GM23248 (cell line): ENCODE results near the gene NACC2. TPM values are rescaled to one million over a fixed set of nuclear protein-coding genes. Genes with fewer than 3 reads are reported as not detected.

ENCODE experiments used
- DNase-seq: peaks from one replicate; pipeline ENCODE4 v3.0.0-alpha.2; 2015
- H2AFZ ChIP-seq: fragments of 200-600 bp; sonication (generic); 2 replicates; pipeline ENCODE4 v1.6.1; 2016; ENCODE audit warnings: antibody characterized with exemption
- H3F3A ChIP-seq: fragments of 200-600 bp; sonication (generic); 2 replicates; pipeline ENCODE4 v1.6.1; 2016; ENCODE audit warnings: mild to moderate bottlenecking, antibody characterized with exemption, mixed run types; ENCODE audit not compliant: insufficient read depth
- H3K27ac ChIP-seq: fragments of 200-600 bp; sonication (generic); 2 replicates; pipeline ENCODE4 v1.5.1; 2016; ENCODE audit warnings: mild to moderate bottlenecking
- H3K27me3 ChIP-seq: fragments of 200-600 bp; sonication (generic); replicated peaks from 2 replicates; pipeline ENCODE4 v1.6.1; 2016; ENCODE audit warnings: mild to moderate bottlenecking; ENCODE audit not compliant: insufficient read depth
- H3K36me3 ChIP-seq: fragments of 200-600 bp; sonication (generic); 2 replicates; pipeline ENCODE4 v1.6.1; 2016; ENCODE audit warnings: low read depth, mild to moderate bottlenecking
- H3K4me1 ChIP-seq: fragments of 200-600 bp; sonication (generic); 2 replicates; pipeline ENCODE4 v1.6.1; 2016; ENCODE audit warnings: mild to moderate bottlenecking; ENCODE audit not compliant: insufficient read depth
- H3K4me2 ChIP-seq: fragments of 200-600 bp; sonication (generic); one replicate; pipeline ENCODE4 v1.6.1; 2016; ENCODE audit warnings: mild to moderate bottlenecking; ENCODE audit not compliant: unreplicated experiment
- H3K4me3 ChIP-seq: fragments of 200-600 bp; sonication (generic); 2 replicates; pipeline ENCODE4 v1.5.1; 2016; ENCODE audit warnings: mild to moderate bottlenecking
- H3K79me2 ChIP-seq: fragments of 200-600 bp; sonication (generic); 2 replicates; pipeline ENCODE4 v1.6.1; 2016; ENCODE audit warnings: mild to moderate bottlenecking; ENCODE audit not compliant: insufficient read depth
- H3K9ac ChIP-seq: fragments of 200-600 bp; sonication (generic); 2 replicates; pipeline ENCODE4 v1.6.1; 2016; ENCODE audit warnings: mild to moderate bottlenecking
- H3K9me2 ChIP-seq: fragments of 200-600 bp; sonication (generic); 2 replicates; pipeline ENCODE4 v1.6.1; 2016; ENCODE audit warnings: mixed run types, mild to moderate bottlenecking, moderate library complexity; ENCODE audit not compliant: insufficient read depth
- H3K9me3 ChIP-seq: fragments of 200-600 bp; sonication (generic); one replicate; pipeline ENCODE4 v1.6.1; 2017; ENCODE audit warnings: low read depth
- H4K20me1 ChIP-seq: fragments of 200-600 bp; sonication (generic); 2 replicates; pipeline ENCODE4 v1.6.0; 2016; ENCODE audit not compliant: insufficient read depth
- EZH2 ChIP-seq: fragments of 200-600 bp; sonication (generic); IDR thresholded peaks from 2 replicates; pipeline ENCODE4 v1.6.1; 2018; ENCODE audit warnings: antibody characterized with exemption, mild to moderate bottlenecking; ENCODE audit not compliant: insufficient read depth, poor library complexity, severe bottlenecking
- EZH2phosphoT487 ChIP-seq: fragments of 200-600 bp; sonication (generic); IDR thresholded peaks from 2 replicates; pipeline ENCODE4 v1.6.1; 2018; ENCODE audit warnings: antibody characterized with exemption, moderate library complexity, mild to moderate bottlenecking, low read depth; ENCODE audit not compliant: insufficient read depth
- WGBS, 2 experiments: methylation state at CpG; one replicate each; pipeline ENCODE4 v1.1.6; 2015 to 2017; ENCODE audit warnings: low lambda C conversion rate in 2 of 2, low coverage in 1 of 2; ENCODE audit errors: missing lambda C conversion rate in 2 of 2; 5-methylcytosine and 5-hydroxymethylcytosine counted together
- in situ Hi-C: fragments of 300-500 bp; cut with MboI; formaldehyde crosslinking; loops from 2 replicates; pipeline ENCODE4 v1.15.0; 2020
- polyA plus RNA-seq: library from polyadenylated mRNA; unstranded; fragments of >200 nt; fragmentation: Nextera tagmentation; extraction: Ambion mirVana; gene quantifications from 2 replicates; pipeline ENCODE4 v1.2.1, GENCODE V29; 2016
- total RNA-seq: library from RNA; depleted of rRNA; stranded (reverse); fragments of >200 nt; shearing (Covaris generic); gene quantifications from 2 replicates; pipeline ENCODE4 v1.2.3, GENCODE V29; 2014

Gene NACC2
- total and polyA plus RNA-seq, 2 experiments from 2014 or later: 5.3 to 30.7 TPM

DNA sequence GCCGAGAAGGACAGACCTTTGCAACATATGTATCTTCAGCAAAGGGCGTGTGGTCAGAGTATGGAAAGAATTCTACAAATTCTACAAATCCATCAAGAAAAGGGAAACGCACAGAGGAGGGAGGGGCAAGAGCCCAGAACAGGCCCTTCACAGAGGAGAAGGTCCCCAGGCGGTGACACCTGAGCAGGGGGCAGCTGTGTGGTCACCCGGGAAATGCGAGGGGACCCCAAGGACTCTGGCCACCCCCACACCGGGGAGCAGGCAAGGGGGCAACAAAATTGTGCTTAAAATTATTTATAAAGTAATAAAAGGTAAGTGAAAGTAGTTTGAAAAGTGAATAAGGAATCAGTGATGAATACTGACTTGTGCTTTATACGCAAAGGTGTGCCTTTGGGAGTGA, 17.6 kb downstream of the NACC2 start:
- Histone ChIP-seq H3K36me3 (no peaks in the 10 kb centered on the region), H3K27ac (no peak overlapping the region), H3F3A (no peaks in the 10 kb centered on the region), H3K4me2 (no peak overlapping the region), H3K9me2 (no peaks in the 10 kb centered on the region), H3K4me1 (no peaks in the 10 kb centered on the region), H3K79me2 (peaks cover 94% of the 10 kb centered on the region), H3K27me3 (no peaks in the 10 kb centered on the region), H3K9me3 (no peaks in the 10 kb centered on the region), H3K4me3 (no peak overlapping the region), H3K9ac (no peak overlapping the region), H2AFZ (no peak overlapping the region), H4K20me1 (peaks cover 4% of the 10 kb centered on the region; the same call in 1 of the 2 replicates)
- in situ Hi-C loops: no loop called here
- 78 to 85% methylated on average over 8 of the region's 8 CpGs for WGBS, 2 experiments
- no peak for TF ChIP-seq EZH2phosphoT487
- TF ChIP-seq EZH2: no peak
- DNase-seq: no peak

DNA sequence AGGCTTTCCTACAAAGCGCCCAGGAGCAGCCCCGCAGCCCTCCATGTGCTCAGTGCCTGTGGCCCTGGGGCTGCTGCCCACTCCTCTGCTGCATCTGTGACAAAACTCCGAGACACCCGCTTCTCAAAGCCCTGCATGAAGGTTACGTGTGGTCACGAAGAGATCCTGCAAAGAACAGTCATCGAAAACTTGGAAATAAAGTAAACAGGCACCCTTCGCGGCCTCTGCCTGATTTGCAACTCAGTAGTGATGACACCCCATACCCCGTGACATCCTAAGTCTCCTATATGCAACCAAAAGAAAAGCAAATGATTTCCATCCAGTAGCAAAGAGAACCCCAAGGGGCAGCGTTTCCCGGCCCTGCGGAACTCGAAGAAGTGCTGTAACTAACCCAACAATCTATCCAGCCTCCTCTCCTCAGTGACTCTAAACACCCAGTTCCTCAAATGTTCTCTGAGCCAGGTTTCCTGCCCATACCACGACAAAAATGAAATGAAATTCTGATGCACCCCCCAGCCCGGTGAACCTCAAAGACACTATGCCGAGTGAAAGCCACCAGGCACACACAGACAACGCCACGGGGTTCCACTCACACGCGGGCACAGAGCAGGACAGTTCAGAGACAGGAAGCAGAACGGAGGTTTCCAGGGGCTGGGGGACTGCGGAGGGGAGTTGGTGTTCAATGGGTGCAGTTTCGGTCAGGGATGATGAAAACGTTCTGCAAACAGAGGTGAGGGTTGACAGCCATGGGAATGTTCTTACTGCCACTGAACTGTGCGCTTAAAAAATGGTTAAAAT, 19.0 kb downstream of the NACC2 start:
- no peak for TF ChIP-seq EZH2
- TF ChIP-seq EZH2phosphoT487: no peak
- H3F3A ChIP-seq: no peaks in the 10 kb centered on the region
- H3K27me3 ChIP-seq: no peaks in the 10 kb centered on the region
- no peak overlapping the region for H3K4me3 ChIP-seq
- H3K9me3 ChIP-seq: no peaks in the 10 kb centered on the region
- H3K9ac ChIP-seq: no peak overlapping the region
- H2AFZ ChIP-seq: no peak overlapping the region
- H3K79me2 ChIP-seq: peaks cover 95% of the 10 kb centered on the region
- H4K20me1 ChIP-seq: peaks cover 4% of the 10 kb centered on the region; the same call in 1 of the 2 replicates
- no peaks in the 10 kb centered on the region for H3K9me2 ChIP-seq
- no peaks in the 10 kb centered on the region for H3K4me1 ChIP-seq
- H3K4me2 ChIP-seq: no peak overlapping the region
- no peaks in the 10 kb centered on the region for H3K36me3 ChIP-seq
- in situ Hi-C loops: no loop called here
- DNase-seq: no peak
- WGBS, 2 experiments: 93 to 95% methylated on average over 26 of the region's 26 CpGs
- no peak overlapping the region for H3K27ac ChIP-seq

DNA sequence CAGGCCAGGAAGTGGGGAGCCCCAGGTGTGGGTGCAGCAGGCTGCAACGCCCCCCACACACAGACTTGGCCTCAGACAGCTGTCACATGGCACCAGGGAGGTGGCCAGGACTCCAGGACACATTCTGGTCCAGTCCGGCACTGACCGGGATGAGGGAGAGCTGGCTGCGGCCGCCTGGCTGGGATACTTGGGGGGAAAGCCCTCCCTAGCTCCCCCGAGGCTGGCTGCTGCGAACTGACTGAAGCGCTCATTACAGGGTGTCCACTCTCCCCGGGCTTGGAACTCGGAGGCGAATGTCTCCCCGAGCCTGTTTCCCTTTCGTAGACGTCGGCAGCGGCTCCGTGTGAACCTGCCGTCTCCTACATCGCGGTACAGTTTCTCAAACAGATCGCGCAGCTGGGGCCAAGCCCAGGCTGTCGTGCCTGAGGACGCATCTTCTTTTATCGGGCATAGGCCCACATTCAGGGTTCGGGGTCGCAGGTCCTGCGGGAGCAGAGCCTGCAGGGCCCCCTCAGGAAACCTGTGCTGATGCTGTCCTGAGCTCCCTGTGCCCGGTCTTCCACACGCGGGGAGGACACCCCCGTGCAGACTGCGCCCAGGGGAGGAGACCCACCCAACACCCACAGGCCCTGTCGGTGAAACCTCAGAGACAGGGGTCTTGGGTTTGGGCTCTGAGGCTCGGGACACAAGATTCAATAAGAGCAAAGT, 19.8 kb downstream of the NACC2 start:
- no peak overlapping the region for H2AFZ ChIP-seq
- no peak overlapping the region for H3K4me2 ChIP-seq
- H3K36me3 ChIP-seq: no peaks in the 10 kb centered on the region
- H3K9me3 ChIP-seq: no peaks in the 10 kb centered on the region
- peaks cover 95% of the 10 kb centered on the region for H3K79me2 ChIP-seq
- in situ Hi-C loops: no loop called here
- no peaks in the 10 kb centered on the region for H3K4me1 ChIP-seq
- DNase-seq: no peak
- peaks cover 4% of the 10 kb centered on the region; the same call in 1 of the 2 replicates for H4K20me1 ChIP-seq
- H3K27me3 ChIP-seq: no peaks in the 10 kb centered on the region
- no peak overlapping the region for H3K4me3 ChIP-seq
- no peaks in the 10 kb centered on the region for H3F3A ChIP-seq
- H3K27ac ChIP-seq: no peak overlapping the region
- 92 to 94% methylated on average over 34 of the region's 35 CpGs for WGBS, 2 experiments
- H3K9me2 ChIP-seq: no peaks in the 10 kb centered on the region
- TF ChIP-seq EZH2 (no peak), EZH2phosphoT487 (no peak)
- no peak overlapping the region for H3K9ac ChIP-seq

DNA sequence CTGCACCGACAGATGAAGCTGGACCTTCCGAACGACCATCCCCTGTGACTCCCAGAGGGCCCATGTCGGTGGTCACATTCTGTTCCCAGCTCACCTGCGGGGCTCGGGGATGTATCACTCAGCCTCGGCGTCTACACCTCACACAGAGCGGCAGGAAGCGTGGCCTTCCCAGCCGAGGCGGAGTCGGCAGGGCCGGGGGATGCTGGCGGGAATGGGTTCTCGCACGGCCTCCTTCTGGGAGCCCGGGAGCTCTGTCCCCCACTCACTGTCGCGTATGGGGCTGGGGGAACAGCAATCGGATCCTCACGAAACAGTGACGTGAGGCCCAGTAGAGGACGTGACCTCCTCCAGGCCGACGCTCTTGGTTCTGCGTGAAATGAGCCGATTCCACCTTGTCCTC, 20.4 kb downstream of the NACC2 start:
- Histone ChIP-seq H4K20me1 (peaks cover 4% of the 10 kb centered on the region; the same call in 1 of the 2 replicates), H3K27me3 (no peaks in the 10 kb centered on the region), H3K36me3 (no peaks in the 10 kb centered on the region), H3K9me2 (no peaks in the 10 kb centered on the region), H3K27ac (no peak overlapping the region), H3K79me2 (peaks cover 95% of the 10 kb centered on the region), H3K4me3 (no peak overlapping the region), H3K4me1 (no peaks in the 10 kb centered on the region), H3K4me2 (no peak overlapping the region), H3F3A (no peaks in the 10 kb centered on the region), H3K9me3 (no peaks in the 10 kb centered on the region), H2AFZ (no peak overlapping the region), H3K9ac (no peak overlapping the region)
- WGBS, 2 experiments: 93 to 95% methylated on average over 26 to 28 of the region's 28 CpGs
- in situ Hi-C loops: no loop called here
- no peak for DNase-seq
- TF ChIP-seq EZH2phosphoT487: no peak
- no peak for TF ChIP-seq EZH2
